Ovary (tissue), 3 donors: ENCODE results near the gene SMIM5.

Experiments used
- EP300 ChIP-seq: sonication (generic); formaldehyde crosslinking; IDR thresholded peaks from one replicate; pipeline ENCODE4 v1.6.1; 2017; ENCODE audit warnings: antibody characterized with exemption
- POLR2A ChIP-seq: fragments of 450-650 bp; IDR thresholded peaks from one replicate; pipeline ENCODE4 v1.6.1; 2017; ENCODE audit warnings: antibody characterized with exemption, mild to moderate bottlenecking, moderate library complexity
- TF ChIP-seq, protein P1 (sequence below), 3 donors: fragments of 450-650 bp in 2 of 3; fragments of 200-600 bp in 1 of 3; IDR thresholded peaks; one replicate each; pipeline versions ENCODE4 v1.5.1 to v1.8.0; 2016 to 2022; ENCODE audit warnings: antibody characterized with exemption in 3 of 3, mild to moderate bottlenecking in 1 of 3
- donor health status: DM: no; HTN: no; CAD: no.

DNA sequence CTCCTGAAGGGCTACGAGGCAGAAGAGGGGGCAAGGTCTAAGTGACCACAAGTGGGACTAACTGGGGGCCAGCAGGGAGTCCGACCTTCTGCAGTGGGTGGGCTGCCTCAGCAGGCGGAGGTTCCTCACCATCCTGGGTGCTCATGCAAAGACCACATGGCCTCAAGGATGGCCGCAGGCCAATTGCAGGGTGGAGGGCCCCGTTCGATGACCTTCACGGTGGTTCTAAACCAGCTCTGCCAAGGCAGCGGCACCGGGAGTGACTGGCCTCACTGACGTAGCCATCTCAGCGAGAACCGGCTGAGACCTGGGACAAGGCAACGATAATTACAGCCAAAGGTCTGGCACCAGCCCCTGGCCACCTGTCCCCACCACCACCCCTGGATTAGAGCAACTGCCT lies 5.7 kb downstream of the SMIM5 start:
- TF ChIP-seq, protein P1, sequence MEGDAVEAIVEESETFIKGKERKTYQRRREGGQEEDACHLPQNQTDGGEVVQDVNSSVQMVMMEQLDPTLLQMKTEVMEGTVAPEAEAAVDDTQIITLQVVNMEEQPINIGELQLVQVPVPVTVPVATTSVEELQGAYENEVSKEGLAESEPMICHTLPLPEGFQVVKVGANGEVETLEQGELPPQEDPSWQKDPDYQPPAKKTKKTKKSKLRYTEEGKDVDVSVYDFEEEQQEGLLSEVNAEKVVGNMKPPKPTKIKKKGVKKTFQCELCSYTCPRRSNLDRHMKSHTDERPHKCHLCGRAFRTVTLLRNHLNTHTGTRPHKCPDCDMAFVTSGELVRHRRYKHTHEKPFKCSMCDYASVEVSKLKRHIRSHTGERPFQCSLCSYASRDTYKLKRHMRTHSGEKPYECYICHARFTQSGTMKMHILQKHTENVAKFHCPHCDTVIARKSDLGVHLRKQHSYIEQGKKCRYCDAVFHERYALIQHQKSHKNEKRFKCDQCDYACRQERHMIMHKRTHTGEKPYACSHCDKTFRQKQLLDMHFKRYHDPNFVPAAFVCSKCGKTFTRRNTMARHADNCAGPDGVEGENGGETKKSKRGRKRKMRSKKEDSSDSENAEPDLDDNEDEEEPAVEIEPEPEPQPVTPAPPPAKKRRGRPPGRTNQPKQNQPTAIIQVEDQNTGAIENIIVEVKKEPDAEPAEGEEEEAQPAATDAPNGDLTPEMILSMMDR (IDR thresholded peaks at IDR 0.05), result no peak
- TF ChIP-seq EP300 (no peak), POLR2A (no peak)
